AG04449 (cell line): ENCODE measurements around the gene FBXO28.
"Not testable (repeated sequence)": the region's sequence is repeated elsewhere in the genome, so short reads cannot be mapped to it uniquely, and the experiment has no call there.

ENCODE experiments used
- CTCF ChIA-PET: fragments of 350-600 bp; formaldehyde crosslinking; extraction: SDS; loops from one replicate; lab custom pipeline; 2021; ENCODE audit warnings: antibody characterized with exemption; lab: Yijun Ruan, JAX
- POLR2A ChIA-PET: fragments of 400-600, 350-600 bp; formaldehyde crosslinking; extraction: SDS; loops from one replicate; lab custom pipeline; 2020; ENCODE audit warnings: antibody characterized with exemption, inconsistent platforms; lab: Yijun Ruan, JAX
- DNase-seq: peaks from one replicate; pipeline ENCODE4 v3.0.0-alpha.2; 2010; ENCODE audit warnings: low read depth, low spot score
- H3K4me3 ChIP-seq: 2 replicates; pipeline ENCODE4 v1.5.1; 2011; ENCODE audit warnings: low read depth, mild to moderate bottlenecking, control low read depth, low read length
- CTCF ChIP-seq: IDR thresholded peaks from one replicate; pipeline ENCODE4 v1.5.1; 2011; ENCODE audit warnings: mild to moderate bottlenecking, moderate library complexity, low read length, control low read depth, inconsistent platforms; ENCODE audit not compliant: insufficient read depth; ENCODE audit errors: missing control alignments

The FBXO28 gene

GRCh38 chr1:224068458-224069072 is 45.3 kb upstream of the FBXO28 start:
- ChIA-PET POLR2A (no interaction called here), CTCF (interaction anchor here (6.4 kb wide), 1 partner anchor 18 kb away, joined by 66 read pairs; no protein-coding TSS in a partner anchor)
- TF ChIP-seq CTCF = no peak
- DNase-seq = no peak
- no peak overlapping the region for H3K4me3 ChIP-seq

DNA sequence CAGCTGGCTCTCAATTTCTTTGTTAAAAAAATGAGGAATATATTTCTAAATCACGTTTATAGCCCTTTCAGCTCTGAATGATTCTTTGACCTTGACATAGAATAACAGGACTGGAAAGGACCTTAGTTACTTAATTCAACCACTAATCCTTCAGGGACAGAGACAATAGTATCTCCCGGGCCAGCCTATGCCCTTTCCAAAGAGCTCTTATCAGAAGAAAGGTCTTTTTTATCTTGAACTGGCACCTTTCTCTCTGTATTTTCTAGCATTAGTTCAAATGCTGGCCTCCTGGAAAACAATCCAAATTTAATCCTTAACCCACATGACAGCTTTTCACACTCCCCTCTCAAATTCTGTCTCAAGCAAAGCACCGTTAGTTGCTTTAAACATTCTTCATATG is 44.8 kb upstream of the FBXO28 start:
- TF ChIP-seq CTCF = no peak

GRCh38 chr1:224070521-224070920 is 43.4 kb upstream of the FBXO28 start:
- H3K4me3 ChIP-seq = no peak overlapping the region
- ChIA-PET POLR2A (no interaction called here), CTCF (interaction anchor here (1.6 kb wide), 1 partner anchor 19 kb away, joined by 10 read pairs; no protein-coding TSS in a partner anchor)
- no peak for DNase-seq
- TF ChIP-seq CTCF = no peak

More for the DNA sequence above, 44.8 kb upstream of the FBXO28 start:
- H3K4me3 ChIP-seq = no peak overlapping the region
- POLR2A ChIA-PET = no interaction called here
- no peak for DNase-seq
- CTCF ChIA-PET = interaction anchor here (6.4 kb wide), 1 partner anchor 19 kb away, joined by 66 read pairs; no protein-coding TSS in a partner anchor

DNA sequence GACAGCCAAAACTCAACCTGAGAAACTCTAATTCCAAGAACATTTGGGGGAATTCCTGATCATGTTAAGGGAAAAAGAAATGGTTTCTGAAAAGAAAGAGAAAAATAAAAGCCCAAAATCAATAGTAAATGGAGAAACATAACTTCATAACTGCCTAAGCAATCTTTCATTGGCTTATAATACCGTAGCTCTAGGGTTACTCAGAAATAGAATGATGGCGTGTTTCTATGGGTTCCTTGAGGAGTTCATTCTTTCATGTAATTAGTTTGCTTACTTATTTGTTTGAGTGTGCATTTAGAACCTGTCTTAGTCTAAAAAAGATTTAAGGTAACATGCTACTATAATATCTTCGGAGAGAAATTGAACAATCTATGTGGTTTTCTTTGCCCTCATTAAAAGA is 37.5 kb upstream of the FBXO28 start:
- no peak for DNase-seq
- no peak overlapping the region for H3K4me3 ChIP-seq
- no peak for TF ChIP-seq CTCF
- CTCF ChIA-PET = interaction anchor here (1.0 kb wide), 1 partner anchor 25 kb away, joined by 5 read pairs; no protein-coding TSS in a partner anchor
- POLR2A ChIA-PET = no interaction called here

DNA sequence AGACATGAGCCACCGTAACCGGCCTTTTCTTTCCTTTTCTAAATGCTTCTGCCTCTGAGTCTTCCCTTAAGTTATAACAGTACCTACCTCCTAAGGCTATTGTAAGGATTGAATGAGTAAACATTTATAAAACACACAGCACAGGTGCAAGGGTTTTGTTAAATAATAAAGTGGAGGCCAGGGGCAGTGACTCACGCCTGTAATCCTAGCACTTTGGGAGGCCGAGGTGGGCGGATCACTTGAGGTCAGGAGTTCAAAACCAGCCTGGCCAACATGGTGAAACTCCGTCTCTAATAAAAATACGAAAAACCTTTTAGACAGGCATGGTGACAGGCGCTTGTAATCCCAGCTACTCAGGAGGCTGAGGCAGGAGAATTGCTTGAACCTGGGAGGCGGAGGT is 34.3 kb upstream of the FBXO28 start:
- H3K4me3 ChIP-seq, DNase-seq, CTCF ChIA-PET: not testable (repeated sequence)
- POLR2A ChIA-PET = interaction anchor here (0.6 kb wide), 1 partner anchor 9 kb away, joined by 4 read pairs; no protein-coding TSS in a partner anchor

DNA sequence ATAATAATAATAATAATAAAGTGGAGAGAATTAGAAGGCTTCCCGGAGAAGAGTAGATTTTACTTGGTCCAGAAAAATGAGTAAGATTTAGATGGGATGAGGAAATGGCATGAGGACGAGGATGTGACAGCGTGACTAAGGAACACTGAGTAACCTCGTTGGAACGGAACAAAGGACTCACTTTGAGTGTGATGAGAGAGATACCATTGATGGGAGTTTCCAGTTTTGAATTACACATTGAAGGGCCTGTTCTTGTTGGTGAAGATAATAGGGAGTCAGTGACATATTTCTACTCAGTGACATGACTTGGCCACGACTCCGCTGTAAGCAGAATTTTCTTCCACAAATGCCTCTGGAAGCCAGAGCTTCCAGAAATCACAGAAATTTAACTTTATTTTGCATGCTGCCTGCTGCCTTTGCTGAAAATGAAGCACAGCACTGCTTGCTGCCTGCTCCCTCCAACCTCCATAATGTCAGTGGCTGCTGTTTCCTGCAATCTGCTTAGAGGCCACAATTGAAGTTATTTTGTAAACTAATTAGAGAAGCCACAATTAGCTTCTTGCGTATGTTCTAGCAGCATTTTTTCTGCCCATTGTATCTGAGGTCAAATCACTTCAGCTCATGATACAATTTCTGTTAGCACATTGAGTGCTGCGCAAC is 33.7 kb upstream of the FBXO28 start:
- no peak for DNase-seq
- no peak for TF ChIP-seq CTCF
- POLR2A ChIA-PET = interaction anchor here (0.6 kb wide), 1 partner anchor 9 kb away, joined by 4 read pairs; no protein-coding TSS in a partner anchor
- CTCF ChIA-PET = interaction anchor here (1.0 to 1.4 kb wide), 2 partner anchors 16 to 29 kb away, joined by 6 to 8 read pairs; no protein-coding TSS in a partner anchor
- H3K4me3 ChIP-seq = no peak overlapping the region
